ENCODE results near the gene IGFN1. TPM values are rescaled to one million over a fixed set of nuclear protein-coding genes. Genes with fewer than 3 reads are reported as not detected.

The IGFN1 gene
- under 0.01 TPM in 1 of 2 replicates, not detected in the other for total RNA-seq

DNA sequence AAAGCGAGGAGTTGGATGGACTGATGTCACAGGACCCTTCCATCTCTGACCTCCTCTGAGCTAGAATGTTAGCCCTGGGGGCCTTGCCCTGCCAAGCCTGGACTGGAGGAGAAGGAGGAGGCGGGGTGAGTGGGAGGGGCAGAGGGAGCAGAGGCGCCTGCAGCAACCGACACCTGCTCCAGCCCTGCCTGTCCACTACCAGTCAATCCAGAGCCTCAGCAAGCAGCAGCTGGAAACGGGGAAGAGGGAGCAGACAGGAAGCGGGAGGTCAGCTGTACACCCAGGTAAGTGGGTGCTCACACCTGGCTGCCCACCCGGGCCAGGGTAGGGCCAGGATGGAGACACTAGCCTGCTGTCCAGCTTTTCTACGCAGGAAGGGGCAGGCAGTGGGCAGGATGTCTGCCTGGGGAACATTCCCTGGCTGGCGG lies at the start of gene IGFN1:
IGFN1 (plus strand) TSS at position 201 of the 428 bp plus-strand sequence. CDS start 2,470 bp downstream, outside the sequence.

DNA sequence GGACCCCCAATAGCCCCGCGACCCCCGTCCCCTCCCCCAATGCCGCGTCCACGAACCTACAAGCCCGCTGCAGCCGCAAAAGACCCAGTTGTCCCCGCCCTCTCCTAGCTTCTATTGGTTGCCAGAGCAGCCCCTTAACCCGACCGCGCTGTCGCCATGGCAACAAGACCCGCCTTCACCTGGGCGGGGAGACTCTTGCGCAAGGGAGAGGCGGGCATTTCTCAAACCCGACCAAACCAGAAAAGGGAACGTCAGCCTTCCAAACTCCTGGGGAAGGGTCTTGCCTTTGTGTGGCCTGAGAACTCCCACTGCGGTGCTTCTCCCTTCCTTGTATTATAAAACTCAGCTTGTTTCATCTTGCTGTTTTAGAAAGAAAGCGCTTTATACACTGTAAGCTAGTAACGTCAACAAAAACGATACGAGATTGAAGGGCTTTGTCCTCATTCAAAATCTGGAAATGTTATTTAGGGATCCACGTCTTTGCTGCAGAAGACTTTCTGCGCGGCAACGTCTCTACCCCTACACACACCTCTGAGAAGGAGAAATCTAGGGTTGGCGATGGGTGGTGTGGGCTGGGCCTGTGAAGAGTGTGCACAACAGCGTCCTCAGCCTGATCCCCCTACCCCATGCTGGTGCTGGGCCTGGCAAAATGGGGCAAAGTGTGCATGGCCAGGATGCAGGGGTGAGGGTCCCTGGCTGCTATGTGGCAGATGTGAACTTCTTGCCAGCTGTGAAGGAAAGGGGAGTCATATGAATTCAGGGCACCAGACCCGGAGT lies 36.0 kb upstream of the IGFN1 start, which contains the start of gene TMEM9:
TMEM9 (minus strand) TSS at position 86 of the 777 bp plus-strand sequence. CDS start 551 bp downstream, outside the sequence.

Other genes starting within 250 kb of the IGFN1 start
- gene KIF21B, start 167.1 kb upstream of the IGFN1 start, total RNA-seq: 1.3 and 3.8 TPM in 2 replicates
- not detected in 2 replicates for gene CACNA1S, start 78.4 kb upstream of the IGFN1 start, total RNA-seq
- gene ASCL5, start 63.6 kb upstream of the IGFN1 start, total RNA-seq: not detected in 2 replicates
- 33.7 and 66.5 TPM in 2 replicates for gene TMEM9, start 36.4 kb upstream of the IGFN1 start, total RNA-seq
- 0.16 and 1.3 TPM in 2 replicates for gene PKP1, start 92.7 kb downstream of the IGFN1 start, total RNA-seq
- gene TNNT2, start 186.9 kb downstream of the IGFN1 start, total RNA-seq: not detected in 2 replicates
- gene LAD1, start 208.5 kb downstream of the IGFN1 start, total RNA-seq: 0.16 TPM in 1 of 2 replicates, not detected in the other
- gene TNNI1, start 230.9 kb downstream of the IGFN1 start, total RNA-seq: under 0.01 TPM in 1 of 2 replicates, not detected in the other

Measured in bladder microvascular endothelial cell (primary cell).